Activated CD8-positive, alpha-beta memory T cell treated with anti-CD3 and anti-CD28 coated beads, Interleukin-2, amount 50 U/mL, for 1 hour (primary cell): ENCODE results near the gene HSPA8.
"Not testable (repeated sequence)": the region's sequence is repeated elsewhere in the genome, so short reads cannot be mapped to it uniquely, and the experiment has no call there.

ENCODE experiments used
- DNase-seq: peaks from one replicate; pipeline ENCODE4 v3.0.0-alpha.2; 2020; ENCODE audit errors: extremely low read depth

The HSPA8 gene

GRCh38 chr11:123061403-123062157 is at the start of gene HSPA8:
Gene HSPA8, minus strand, starts transcription at chr11:123062136. Its CDS starts 812 bp downstream, at chr11:123061324.
- DNase-seq, result no peak

- DNase-seq, result no peak
Observed at GRCh38 chr11:123111465-123111864, 49.5 kb upstream of the HSPA8 start.

GRCh38 chr11:123110397-123110796 is 48.5 kb upstream of the HSPA8 start:
- no peak for DNase-seq

- DNase-seq, result no peak
Observed at GRCh38 chr11:123107945-123108495, 46.1 kb upstream of the HSPA8 start.

- DNase-seq, result no peak
Observed at GRCh38 chr11:123104697-123105096, 42.8 kb upstream of the HSPA8 start.

- no peak for DNase-seq
Observed at GRCh38 chr11:123103326-123103980, 41.5 kb upstream of the HSPA8 start.

- DNase-seq, result no peak
Observed at GRCh38 chr11:123100379-123101085, 38.6 kb upstream of the HSPA8 start.

- DNase-seq, result no peak
Observed at GRCh38 chr11:123098990-123099389, 37.1 kb upstream of the HSPA8 start.

- DNase-seq, result no peak
Observed at GRCh38 chr11:123093739-123094138, 31.8 kb upstream of the HSPA8 start.

GRCh38 chr11:123091506-123091905 is 29.6 kb upstream of the HSPA8 start:
- no peak for DNase-seq

GRCh38 chr11:123090168-123090567 is 28.2 kb upstream of the HSPA8 start:
- not testable (repeated sequence) for DNase-seq

GRCh38 chr11:123088896-123089295 is 27.0 kb upstream of the HSPA8 start:
- not testable (repeated sequence) for DNase-seq

- DNase-seq, result not testable (repeated sequence)
Observed at GRCh38 chr11:123087657-123088056, 25.7 kb upstream of the HSPA8 start.

- no peak for DNase-seq
Observed at GRCh38 chr11:123086305-123086704, 24.4 kb upstream of the HSPA8 start.

GRCh38 chr11:123085497-123085896 is 23.6 kb upstream of the HSPA8 start:
- DNase-seq, result no peak

GRCh38 chr11:123084454-123084853 is 22.5 kb upstream of the HSPA8 start:
- no peak for DNase-seq

- DNase-seq, result no peak
Observed at GRCh38 chr11:123083623-123084029, 21.7 kb upstream of the HSPA8 start.

- DNase-seq, result no peak
Observed at GRCh38 chr11:123082977-123083376, 21.0 kb upstream of the HSPA8 start.

GRCh38 chr11:123080015-123080414 is 18.1 kb upstream of the HSPA8 start:
- no peak for DNase-seq

- DNase-seq, result no peak
Observed at GRCh38 chr11:123076484-123076883, 14.5 kb upstream of the HSPA8 start.

GRCh38 chr11:123073343-123074057 is 11.6 kb upstream of the HSPA8 start:
- no peak for DNase-seq

GRCh38 chr11:123072762-123073161 is 10.8 kb upstream of the HSPA8 start:
- DNase-seq, result no peak
